ENCODE data around the gene MPDU1.
A peak's percentile ranks its signal among the peaks of the same experiment; 100 is the strongest.

DNA sequence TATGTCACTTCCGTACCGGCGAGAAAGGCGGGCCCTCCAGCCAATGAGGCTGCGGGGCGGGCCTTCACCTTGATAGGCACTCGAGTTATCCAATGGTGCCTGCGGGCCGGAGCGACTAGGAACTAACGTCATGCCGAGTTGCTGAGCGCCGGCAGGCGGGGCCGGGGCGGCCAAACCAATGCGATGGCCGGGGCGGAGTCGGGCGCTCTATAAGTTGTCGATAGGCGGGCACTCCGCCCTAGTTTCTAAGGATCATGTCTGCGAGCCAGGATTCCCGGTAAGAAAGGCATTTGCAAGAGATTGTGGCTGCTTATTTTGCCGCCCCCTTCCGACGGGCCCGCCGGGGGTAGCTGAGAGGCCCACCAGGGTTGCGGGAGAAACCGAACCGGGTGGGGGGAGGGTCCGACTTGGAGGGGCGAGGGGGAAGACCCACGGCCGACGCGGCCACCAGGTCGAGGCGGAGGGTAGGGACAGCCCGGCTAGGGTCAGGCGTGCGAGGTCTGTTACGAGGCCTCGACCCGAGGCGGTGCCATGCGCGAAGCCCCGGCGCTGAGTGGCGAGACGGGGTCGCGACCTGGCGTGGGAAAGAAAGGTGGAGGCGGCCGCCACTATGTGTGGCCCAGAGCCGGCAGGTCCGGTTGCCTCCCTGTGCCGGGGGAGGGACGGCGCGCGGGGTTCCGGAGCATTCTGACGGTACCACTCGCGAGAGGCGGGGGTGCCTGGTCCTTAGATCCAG is 10.9 kb upstream of the MPDU1 start:
- TF ChIP-seq ELF1 (IDR thresholded peaks at IDR 0.05; ENCODE audit: borderline replicate concordance, low read depth) (no peak), SP1 (IDR thresholded peaks at IDR 0.05; ENCODE audit: low read depth) (peak; percentile 100), EZH2phosphoT487 (IDR thresholded peaks at IDR 0.05; ENCODE audit: borderline replicate concordance) (no peak), POLR2A (IDR thresholded peaks at IDR 0.05; ENCODE audit: borderline replicate concordance, extremely low read depth, insufficient read depth, insufficient read length) (peak; percentile 99), EZH2 (IDR thresholded peaks at IDR 0.05) (no peak), POLR2AphosphoS5 (IDR thresholded peaks at IDR 0.05; ENCODE audit: low read depth, low read length) (peak; percentile 99), SRF (IDR thresholded peaks at IDR 0.05; ENCODE audit: low read depth) (no peak), RAD21 (IDR thresholded peaks at IDR 0.05; ENCODE audit: low read depth) (no peak)
- TF ChIP-seq, protein P1, sequence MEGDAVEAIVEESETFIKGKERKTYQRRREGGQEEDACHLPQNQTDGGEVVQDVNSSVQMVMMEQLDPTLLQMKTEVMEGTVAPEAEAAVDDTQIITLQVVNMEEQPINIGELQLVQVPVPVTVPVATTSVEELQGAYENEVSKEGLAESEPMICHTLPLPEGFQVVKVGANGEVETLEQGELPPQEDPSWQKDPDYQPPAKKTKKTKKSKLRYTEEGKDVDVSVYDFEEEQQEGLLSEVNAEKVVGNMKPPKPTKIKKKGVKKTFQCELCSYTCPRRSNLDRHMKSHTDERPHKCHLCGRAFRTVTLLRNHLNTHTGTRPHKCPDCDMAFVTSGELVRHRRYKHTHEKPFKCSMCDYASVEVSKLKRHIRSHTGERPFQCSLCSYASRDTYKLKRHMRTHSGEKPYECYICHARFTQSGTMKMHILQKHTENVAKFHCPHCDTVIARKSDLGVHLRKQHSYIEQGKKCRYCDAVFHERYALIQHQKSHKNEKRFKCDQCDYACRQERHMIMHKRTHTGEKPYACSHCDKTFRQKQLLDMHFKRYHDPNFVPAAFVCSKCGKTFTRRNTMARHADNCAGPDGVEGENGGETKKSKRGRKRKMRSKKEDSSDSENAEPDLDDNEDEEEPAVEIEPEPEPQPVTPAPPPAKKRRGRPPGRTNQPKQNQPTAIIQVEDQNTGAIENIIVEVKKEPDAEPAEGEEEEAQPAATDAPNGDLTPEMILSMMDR (IDR thresholded peaks at IDR 0.05 in 2 of 3, conservative IDR thresholded peaks at IDR 0.05 in 1 of 3; ENCODE audit: borderline replicate concordance in 1 of 3, insufficient read depth in 1 of 3, low read depth in 2 of 3, low read length in 2 of 3): no peak
- TF ChIP-seq, protein P2, sequence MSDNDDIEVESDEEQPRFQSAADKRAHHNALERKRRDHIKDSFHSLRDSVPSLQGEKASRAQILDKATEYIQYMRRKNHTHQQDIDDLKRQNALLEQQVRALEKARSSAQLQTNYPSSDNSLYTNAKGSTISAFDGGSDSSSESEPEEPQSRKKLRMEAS (IDR thresholded peaks at IDR 0.05): no peak
- TF ChIP-seq, protein P3, sequence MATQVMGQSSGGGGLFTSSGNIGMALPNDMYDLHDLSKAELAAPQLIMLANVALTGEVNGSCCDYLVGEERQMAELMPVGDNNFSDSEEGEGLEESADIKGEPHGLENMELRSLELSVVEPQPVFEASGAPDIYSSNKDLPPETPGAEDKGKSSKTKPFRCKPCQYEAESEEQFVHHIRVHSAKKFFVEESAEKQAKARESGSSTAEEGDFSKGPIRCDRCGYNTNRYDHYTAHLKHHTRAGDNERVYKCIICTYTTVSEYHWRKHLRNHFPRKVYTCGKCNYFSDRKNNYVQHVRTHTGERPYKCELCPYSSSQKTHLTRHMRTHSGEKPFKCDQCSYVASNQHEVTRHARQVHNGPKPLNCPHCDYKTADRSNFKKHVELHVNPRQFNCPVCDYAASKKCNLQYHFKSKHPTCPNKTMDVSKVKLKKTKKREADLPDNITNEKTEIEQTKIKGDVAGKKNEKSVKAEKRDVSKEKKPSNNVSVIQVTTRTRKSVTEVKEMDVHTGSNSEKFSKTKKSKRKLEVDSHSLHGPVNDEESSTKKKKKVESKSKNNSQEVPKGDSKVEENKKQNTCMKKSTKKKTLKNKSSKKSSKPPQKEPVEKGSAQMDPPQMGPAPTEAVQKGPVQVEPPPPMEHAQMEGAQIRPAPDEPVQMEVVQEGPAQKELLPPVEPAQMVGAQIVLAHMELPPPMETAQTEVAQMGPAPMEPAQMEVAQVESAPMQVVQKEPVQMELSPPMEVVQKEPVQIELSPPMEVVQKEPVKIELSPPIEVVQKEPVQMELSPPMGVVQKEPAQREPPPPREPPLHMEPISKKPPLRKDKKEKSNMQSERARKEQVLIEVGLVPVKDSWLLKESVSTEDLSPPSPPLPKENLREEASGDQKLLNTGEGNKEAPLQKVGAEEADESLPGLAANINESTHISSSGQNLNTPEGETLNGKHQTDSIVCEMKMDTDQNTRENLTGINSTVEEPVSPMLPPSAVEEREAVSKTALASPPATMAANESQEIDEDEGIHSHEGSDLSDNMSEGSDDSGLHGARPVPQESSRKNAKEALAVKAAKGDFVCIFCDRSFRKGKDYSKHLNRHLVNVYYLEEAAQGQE (IDR thresholded peaks at IDR 0.05; ENCODE audit: low read depth): no peak
- TF ChIP-seq, protein P4, sequence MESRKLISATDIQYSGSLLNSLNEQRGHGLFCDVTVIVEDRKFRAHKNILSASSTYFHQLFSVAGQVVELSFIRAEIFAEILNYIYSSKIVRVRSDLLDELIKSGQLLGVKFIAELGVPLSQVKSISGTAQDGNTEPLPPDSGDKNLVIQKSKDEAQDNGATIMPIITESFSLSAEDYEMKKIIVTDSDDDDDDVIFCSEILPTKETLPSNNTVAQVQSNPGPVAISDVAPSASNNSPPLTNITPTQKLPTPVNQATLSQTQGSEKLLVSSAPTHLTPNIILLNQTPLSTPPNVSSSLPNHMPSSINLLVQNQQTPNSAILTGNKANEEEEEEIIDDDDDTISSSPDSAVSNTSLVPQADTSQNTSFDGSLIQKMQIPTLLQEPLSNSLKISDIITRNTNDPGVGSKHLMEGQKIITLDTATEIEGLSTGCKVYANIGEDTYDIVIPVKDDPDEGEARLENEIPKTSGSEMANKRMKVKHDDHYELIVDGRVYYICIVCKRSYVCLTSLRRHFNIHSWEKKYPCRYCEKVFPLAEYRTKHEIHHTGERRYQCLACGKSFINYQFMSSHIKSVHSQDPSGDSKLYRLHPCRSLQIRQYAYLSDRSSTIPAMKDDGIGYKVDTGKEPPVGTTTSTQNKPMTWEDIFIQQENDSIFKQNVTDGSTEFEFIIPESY (IDR thresholded peaks at IDR 0.05; ENCODE audit: extremely low read depth, insufficient replicate concordance, low read length): no peak
- TF ChIP-seq, protein P5, sequence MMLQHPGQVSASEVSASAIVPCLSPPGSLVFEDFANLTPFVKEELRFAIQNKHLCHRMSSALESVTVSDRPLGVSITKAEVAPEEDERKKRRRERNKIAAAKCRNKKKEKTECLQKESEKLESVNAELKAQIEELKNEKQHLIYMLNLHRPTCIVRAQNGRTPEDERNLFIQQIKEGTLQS (IDR thresholded peaks at IDR 0.05): no peak

All from HCT116 (cell line).